HG03521 (cell line): Measurements from ENCODE around the gene ITPK1.

Experiments
- ATAC-seq: cut with Tn5 transposase; IDR thresholded peaks from one replicate; pipeline ENCODE4 v1.9.1; 2021; ENCODE audit warnings: mild to moderate bottlenecking, moderate library complexity; ENCODE audit not compliant: unreplicated experiment

Gene ITPK1

DNA sequence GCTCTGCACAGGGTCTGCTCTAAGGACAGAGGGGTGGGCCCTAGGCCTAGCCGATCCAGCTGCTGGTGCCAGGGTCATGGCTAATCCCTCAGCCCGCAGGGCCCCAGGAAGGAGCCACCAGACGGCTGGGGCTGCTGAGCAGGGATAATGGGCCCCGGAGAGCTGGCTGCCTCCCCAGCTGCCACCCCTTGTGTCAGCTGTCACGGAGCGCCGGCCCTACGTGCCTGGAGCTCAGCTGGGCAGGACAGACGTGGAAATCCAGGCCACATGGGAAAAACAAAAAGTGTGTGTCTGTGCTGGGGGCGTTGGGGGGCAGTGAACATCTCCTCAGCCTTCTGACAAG lies 156.6 kb downstream of the ITPK1 start:
- ATAC-seq: no peak

- ATAC-seq: no peak
Measured at GRCh38 chr14:92958373-92959188, 157.1 kb downstream of the ITPK1 start.

DNA sequence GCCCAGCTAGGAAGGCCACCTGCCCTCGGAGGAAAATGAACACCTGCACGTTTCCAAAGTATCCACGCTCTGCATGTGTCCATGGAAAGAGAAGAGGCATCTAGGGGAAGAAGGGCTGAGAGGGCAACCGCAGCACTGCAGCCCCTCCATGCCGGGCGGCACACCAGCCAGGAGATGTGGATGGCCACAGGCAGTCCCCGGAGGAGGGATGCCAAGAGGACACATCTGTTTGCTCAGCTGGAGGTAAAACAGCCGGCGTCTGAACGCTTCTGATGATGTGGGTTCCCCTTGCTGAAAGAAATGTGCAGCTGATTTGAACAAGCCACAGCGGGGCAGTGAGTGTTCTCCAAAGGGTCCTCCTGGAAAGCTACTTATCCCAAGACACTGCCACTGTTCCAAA lies 158.8 kb downstream of the ITPK1 start:
- ATAC-seq: no peak

- no peak for ATAC-seq
Measured at GRCh38 chr14:92955381-92955780, 160.3 kb downstream of the ITPK1 start.

- no peak for ATAC-seq
Measured at GRCh38 chr14:92954933-92955332, 160.8 kb downstream of the ITPK1 start.

- ATAC-seq: no peak
Measured at GRCh38 chr14:92953526-92953925, 162.2 kb downstream of the ITPK1 start.

DNA sequence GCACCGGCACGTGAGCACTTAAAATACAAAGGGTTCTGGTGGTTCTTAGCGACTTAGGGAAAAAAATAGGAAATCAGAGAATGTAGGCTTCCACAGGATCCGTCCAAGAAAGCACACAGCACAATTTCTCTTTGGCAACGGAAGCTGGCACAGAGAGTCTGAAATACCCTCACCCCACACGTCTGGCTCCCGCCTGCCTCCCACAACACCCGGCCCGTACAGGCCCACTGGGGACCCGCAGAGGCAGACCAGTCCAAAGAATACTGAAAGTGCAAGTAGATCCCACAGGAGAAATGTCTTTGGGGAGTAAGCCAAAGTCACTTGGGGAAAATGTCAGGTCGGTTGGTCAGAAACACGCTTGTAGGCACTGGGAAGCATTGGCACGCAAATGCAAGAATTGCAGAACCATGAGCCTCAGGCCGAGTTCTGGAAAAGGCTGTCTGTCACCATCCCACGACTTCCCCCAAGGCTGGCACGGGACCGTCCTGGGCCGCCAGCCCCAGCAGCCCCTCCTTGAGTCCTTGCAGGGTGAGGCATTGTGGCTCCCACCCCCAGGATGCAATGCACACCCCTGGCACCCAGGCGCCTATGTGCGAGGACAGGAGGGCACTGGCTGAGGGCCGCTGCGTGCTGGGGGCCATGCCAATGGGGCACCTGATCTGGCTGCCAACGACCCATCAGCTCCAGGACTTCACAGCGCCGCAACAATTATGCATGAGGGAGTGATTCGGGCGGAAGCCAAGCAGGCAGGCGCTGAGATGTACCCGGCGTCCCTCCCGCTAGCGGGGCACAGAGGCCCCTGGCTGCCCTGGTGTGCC lies 163.0 kb downstream of the ITPK1 start:
- ATAC-seq: no peak

GRCh38 chr14:92951912-92952471 lies 163.7 kb downstream of the ITPK1 start:
- peak; percentile 65 for ATAC-seq

- ATAC-seq: no peak
Measured at GRCh38 chr14:92951261-92951660, 164.5 kb downstream of the ITPK1 start.

DNA sequence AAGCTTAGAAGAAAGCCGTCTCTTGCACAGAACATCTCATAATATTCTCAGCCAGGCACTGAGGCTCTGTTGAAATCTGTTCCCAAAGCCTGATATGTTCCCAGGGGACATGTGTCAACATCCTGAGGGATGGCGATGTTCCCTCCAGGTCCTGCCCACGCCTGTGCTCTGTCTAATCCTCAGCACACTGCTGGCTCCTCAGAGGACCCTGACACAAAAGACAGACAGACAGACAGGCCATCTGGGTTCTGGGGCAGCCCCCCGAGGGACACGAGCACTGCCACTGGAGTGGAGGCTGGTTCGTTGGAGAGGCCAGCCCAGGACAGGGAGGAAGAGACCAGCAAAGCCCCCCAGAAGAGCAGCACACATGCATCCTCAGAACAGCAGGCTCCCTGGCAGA lies 165.0 kb downstream of the ITPK1 start:
- no peak for ATAC-seq

GRCh38 chr14:92950193-92950540 lies 165.6 kb downstream of the ITPK1 start:
- no peak for ATAC-seq

- ATAC-seq: no peak
Measured at GRCh38 chr14:92949496-92950192, 166.1 kb downstream of the ITPK1 start.

- no peak for ATAC-seq
Measured at GRCh38 chr14:92948647-92949046, 167.1 kb downstream of the ITPK1 start.

DNA sequence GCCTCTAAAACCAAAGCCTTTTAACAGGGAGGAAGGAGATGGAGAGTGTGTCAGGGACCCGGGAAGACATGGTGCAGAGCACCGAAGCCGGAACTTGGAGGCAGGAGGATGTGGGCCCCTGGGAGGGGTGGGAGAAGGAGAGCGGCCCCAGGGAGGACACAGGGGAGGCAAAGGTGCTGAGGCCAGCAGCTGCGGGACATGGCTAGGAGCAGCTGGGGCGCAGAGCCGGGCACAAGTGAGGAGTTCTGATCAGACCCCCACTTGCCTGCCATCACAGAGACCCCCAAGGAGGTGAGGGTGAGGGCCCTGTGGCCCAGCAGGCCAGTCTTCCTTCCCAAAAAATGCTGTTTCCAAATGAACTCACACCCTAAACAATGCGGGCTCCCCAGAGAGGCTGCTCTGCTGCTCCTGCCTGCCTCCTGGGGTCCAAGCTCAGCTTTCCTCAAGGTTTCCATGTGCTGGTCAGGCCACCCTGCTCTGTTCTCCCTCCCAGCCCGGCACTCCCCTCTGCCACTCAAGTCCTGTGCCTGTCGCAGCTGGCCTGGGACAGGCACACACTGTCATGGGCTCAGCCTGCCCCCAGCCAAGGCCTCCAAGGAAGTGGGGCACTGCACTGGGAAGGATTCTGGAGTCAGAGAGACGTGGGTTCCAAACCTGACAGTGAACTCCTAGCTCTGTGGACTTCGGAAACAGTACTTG lies 168.7 kb downstream of the ITPK1 start:
- no peak for ATAC-seq

- ATAC-seq: no peak
Measured at GRCh38 chr14:92945959-92946846, 169.5 kb downstream of the ITPK1 start.

DNA sequence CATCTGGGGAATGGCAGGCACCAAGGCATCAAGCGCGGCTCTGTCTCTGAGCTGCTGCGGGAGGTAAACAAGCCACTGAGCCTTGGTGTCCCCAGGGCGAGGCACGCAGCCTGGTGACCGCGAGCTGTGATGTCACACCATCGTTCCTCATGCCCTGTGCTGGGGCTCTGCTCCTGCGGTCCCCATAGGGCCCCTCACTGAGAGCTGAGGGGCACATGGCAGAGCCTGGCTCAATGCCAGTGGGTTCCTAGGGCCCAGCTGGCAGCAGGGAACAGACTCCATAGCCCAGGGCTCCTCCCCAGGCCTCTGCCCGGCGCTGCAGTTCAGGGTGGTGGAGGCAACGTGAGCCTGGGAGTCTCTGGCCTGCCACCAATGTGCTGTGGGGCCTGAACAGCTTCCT lies 170.2 kb downstream of the ITPK1 start:
- ATAC-seq: no peak

DNA sequence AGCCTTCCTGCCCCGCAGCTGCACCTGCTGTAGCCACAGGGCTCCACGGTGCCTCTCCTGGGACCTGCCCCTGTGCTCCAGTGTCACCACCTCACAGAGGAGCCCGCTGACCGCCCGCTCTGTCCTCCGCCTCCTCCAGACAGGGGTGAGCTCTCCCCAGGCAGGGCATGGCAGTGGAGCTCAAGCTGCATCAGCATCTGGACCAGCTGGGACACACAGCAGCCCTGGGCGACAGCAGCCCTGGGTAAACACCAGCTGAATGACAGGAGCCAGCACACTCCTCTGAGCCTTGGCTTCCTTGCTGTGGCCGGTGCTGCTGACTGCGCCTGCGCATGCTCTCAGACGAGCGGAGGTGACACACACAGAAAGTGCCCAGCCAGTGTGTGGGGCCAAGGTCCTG lies 170.7 kb downstream of the ITPK1 start:
- no peak for ATAC-seq

DNA sequence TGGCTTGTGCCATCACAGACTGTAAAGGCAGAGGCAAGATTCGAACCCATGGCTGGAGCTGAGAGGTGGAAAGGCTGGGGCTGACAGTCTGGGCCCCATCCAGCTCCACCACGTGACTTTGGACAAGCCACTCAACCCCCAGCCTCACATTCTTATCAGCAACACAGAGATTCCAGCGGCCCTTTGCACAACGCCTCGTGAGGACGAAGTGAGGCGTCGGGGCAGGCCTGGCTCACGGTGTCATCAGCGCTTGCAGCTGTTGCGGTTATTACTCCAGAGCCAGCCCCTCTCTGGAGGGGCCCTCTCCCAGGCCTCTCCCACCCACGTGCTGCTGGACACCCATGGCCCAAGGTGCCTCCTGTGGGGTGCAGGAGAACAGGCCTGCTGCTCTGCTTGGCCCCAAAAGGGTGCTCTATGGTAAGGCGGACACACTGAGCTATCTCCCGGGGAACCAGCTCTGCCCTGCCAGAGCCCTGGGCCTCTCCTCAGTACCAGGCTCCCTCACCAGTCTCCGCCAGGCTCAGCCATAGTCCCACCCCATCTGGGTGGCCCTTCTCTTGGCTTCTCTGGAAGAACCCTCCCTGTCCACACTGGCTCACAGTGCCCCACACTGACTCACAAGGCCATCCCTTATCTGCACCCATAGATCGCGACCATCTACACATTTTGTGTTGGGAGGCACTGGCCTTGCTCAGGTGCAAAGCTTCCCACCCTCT lies 171.7 kb downstream of the ITPK1 start:
- no peak for ATAC-seq

DNA sequence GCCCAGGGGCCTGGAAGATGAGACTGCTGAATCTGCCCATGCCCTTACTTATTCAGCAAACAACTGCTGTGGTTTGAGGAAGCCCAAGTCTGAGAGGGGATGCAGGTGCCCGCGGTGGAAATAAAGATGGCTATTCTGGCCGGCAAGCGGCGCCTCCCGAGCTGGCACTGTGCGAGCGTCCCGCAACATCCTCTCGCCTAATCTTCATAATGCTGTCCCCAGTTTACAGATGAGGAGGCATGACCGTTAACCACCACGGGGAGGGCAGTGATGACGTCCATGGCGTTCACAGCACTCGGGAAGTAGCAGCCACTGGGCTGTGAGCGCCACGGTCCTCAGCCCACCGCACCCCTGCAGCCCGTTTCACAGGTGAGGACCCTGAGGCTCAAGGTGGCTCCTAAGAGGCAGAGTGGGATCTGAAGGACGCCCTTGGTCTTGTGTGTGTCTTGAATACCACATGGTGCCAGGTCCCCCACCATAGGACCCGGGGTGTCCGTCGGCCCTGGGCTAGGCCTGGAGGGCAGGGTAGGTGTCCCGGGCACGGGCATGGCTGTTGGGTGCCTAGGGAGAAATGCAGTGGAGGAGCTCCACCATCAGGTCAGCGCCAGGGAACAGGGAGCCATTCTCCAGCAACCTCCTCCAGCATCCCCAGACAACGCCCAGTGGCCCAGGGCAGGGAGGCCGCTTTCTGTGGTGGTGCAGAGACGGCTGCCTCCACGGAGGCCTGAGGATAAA lies 172.6 kb downstream of the ITPK1 start:
- ATAC-seq: no peak
